ENCODE results near the gene NTRK2.

DNA sequence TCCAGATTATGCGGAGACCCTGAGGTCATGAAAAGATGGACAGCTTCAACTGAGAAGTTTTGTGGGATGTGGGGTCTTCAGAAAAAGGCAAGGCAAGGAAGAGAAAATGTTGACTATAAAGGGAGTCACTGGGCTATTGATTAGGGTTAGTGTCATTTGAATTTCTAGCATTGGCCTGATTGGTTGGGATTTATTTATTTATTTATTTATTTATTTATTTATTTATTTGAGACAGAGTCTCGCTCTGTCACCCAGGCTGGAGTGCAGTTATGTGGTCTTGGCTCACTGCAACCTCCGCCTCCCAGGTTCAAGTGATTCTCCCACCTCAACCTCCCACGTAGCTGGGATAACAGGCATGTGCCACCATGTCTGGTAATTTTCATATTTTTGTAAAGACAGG is 279.7 kb downstream of the NTRK2 start:
- TF ChIP-seq, protein P1, sequence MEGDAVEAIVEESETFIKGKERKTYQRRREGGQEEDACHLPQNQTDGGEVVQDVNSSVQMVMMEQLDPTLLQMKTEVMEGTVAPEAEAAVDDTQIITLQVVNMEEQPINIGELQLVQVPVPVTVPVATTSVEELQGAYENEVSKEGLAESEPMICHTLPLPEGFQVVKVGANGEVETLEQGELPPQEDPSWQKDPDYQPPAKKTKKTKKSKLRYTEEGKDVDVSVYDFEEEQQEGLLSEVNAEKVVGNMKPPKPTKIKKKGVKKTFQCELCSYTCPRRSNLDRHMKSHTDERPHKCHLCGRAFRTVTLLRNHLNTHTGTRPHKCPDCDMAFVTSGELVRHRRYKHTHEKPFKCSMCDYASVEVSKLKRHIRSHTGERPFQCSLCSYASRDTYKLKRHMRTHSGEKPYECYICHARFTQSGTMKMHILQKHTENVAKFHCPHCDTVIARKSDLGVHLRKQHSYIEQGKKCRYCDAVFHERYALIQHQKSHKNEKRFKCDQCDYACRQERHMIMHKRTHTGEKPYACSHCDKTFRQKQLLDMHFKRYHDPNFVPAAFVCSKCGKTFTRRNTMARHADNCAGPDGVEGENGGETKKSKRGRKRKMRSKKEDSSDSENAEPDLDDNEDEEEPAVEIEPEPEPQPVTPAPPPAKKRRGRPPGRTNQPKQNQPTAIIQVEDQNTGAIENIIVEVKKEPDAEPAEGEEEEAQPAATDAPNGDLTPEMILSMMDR (IDR thresholded peaks at IDR 0.05), result no peak
- TF ChIP-seq EP300 (IDR thresholded peaks at IDR 0.05), result no peak
